SJSA1 (cell line): ENCODE results near the gene ELF3. TPM values are rescaled to one million over a fixed set of nuclear protein-coding genes. Genes with fewer than 3 reads are reported as not detected.
"Not testable (repeated sequence)": the region's sequence is repeated elsewhere in the genome, so short reads cannot be mapped to it uniquely, and the experiment has no call there.

Experiments
- DNase-seq, 2 experiments: peaks; one replicate each; pipeline ENCODE4 v3.0.0-alpha.2; 2015 to 2020; ENCODE audit warnings: low spot score in 2 of 2, low read depth in 1 of 2
- H3K27ac ChIP-seq: fragments of 250-450 bp; sonication (Bioruptor Pico); 2 replicates; pipeline ENCODE4 v1.5.1; 2020; ENCODE audit warnings: mild to moderate bottlenecking, moderate library complexity
- H3K27me3 ChIP-seq: fragments of 250-450 bp; sonication (Bioruptor Pico); replicated peaks from 2 replicates; pipeline ENCODE4 v1.5.1; 2020; ENCODE audit warnings: mild to moderate bottlenecking, moderate library complexity
- H3K36me3 ChIP-seq: fragments of 250-450 bp; sonication (Bioruptor Pico); 2 replicates; pipeline ENCODE4 v1.5.1; 2020; ENCODE audit warnings: mild to moderate bottlenecking
- H3K4me1 ChIP-seq: fragments of 250-450 bp; sonication (Bioruptor Pico); replicated peaks from 2 replicates; pipeline ENCODE4 v1.6.1; 2021; ENCODE audit warnings: mild to moderate bottlenecking
- H3K4me3 ChIP-seq: fragments of 250-450 bp; sonication (Bioruptor Pico); 2 replicates; pipeline ENCODE4 v1.5.1; 2020; ENCODE audit warnings: mild to moderate bottlenecking
- H3K9me3 ChIP-seq: fragments of 250-450 bp; sonication (Bioruptor Pico); replicated peaks from 2 replicates; pipeline ENCODE4 v1.5.1; 2020; ENCODE audit warnings: mild to moderate bottlenecking
- total RNA-seq: library from RNA; depleted of rRNA; stranded (reverse); fragments of >200 nt; shearing (Covaris generic); gene quantifications from 2 replicates; pipeline ENCODE4 v1.2.3, GENCODE V29; 2014

ELF3 gene
- total RNA-seq, 1 experiment from 2014 or later: 0.05 TPM

GRCh38 chr1:202034149-202034682 is 23.8 kb downstream of the ELF3 start:
- no peaks in the 10 kb centered on the region for H3K27me3 ChIP-seq
- H3K4me1 ChIP-seq: peaks cover 45% of the 10 kb centered on the region
- DNase-seq: no peak
- peak overlapping the region; percentile 72 for H3K27ac ChIP-seq
- no peak overlapping the region for H3K4me3 ChIP-seq
- no peaks in the 10 kb centered on the region for H3K9me3 ChIP-seq
- H3K36me3 ChIP-seq: no peaks in the 10 kb centered on the region

DNA sequence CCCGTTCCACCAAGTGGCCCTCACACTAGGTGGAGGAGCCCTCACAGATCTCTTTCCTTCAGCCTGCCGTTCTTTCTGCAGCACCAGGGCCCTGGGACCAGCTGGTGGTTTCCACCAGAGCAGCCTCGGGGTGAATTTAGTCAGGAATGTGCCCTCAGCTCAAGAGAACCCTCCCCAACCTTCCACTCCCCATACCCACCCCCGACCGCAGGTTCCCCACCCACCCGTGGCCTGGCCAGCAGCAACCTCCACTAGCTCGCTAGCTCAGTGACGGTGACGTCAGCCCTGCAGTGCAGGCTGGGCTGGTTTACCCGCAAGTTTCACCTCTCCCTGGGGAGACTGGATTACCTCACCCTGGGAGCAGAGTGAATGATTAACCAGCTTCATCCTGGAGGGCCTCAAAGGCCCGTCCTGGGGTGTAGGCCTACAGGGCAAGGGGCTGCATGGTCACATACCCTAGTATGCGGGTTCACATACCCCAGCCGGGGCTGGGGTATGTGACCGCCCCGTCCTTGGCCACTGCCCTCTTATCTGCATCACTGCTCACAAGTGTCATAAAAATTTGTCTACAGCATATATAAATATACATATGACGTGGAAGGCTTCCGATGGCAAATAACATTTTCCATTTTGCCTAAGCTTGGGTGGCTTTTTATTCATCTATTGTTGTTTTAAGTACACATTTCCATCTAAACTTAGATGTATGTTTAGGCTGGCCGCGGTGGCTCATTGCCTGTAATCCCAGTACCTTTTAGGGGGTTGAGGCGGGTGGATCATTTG is 24.5 kb downstream of the ELF3 start:
- peaks cover 38% of the 10 kb centered on the region for H3K4me1 ChIP-seq
- peak; percentile 99 for DNase-seq
- no peaks in the 10 kb centered on the region for H3K9me3 ChIP-seq
- H3K36me3 ChIP-seq: no peaks in the 10 kb centered on the region
- no peaks in the 10 kb centered on the region for H3K27me3 ChIP-seq
- peak overlapping the region; percentile 72 for H3K27ac ChIP-seq
- H3K4me3 ChIP-seq: no peak overlapping the region

DNA sequence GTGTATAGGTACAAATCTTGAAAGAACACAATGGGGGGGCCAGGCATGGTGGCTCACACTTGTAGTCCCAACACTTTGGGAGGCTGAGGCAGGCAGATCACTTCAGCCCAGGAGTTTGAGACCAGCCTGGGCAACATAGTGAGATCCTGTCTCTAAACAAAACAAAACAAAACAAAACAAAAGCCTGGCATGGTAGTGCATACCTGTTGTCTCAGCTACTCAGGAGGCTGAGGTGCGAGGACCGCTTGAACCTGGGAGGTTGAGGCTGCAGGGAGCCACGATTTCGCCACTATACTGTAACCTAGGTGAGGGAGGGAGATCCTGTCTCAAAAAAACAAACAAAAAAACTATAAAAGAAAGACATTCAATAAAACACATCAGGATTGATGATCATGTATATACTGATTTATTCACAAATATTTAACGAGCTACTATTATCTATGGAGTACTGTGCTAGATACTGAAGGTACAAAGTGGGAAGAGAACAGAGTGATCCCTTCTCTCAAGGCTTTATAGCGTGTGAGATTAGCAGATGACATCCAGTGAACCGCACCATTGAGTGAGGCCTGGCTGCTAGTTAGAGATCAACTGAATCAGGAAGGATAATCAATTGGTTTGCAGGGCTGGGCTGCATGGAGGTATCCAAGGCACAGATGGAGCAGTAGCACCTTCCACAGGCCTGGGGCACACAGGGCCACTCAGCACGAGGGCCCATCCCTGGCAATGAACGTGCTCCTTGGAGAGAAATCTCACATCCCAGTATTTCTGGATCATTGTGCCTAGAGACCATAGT is 26.4 kb downstream of the ELF3 start:
- no peaks in the 10 kb centered on the region for H3K36me3 ChIP-seq
- peak overlapping the region; percentile 27 for H3K27ac ChIP-seq
- no peak overlapping the region for H3K4me3 ChIP-seq
- no peaks in the 10 kb centered on the region for H3K9me3 ChIP-seq
- H3K4me1 ChIP-seq: peaks cover 35% of the 10 kb centered on the region
- H3K27me3 ChIP-seq: no peaks in the 10 kb centered on the region
- no peak for DNase-seq

GRCh38 chr1:202037706-202038296 is 27.4 kb downstream of the ELF3 start:
- no peak overlapping the region for H3K4me3 ChIP-seq
- H3K27me3 ChIP-seq: no peaks in the 10 kb centered on the region
- H3K9me3 ChIP-seq: no peaks in the 10 kb centered on the region
- peaks cover 35% of the 10 kb centered on the region for H3K4me1 ChIP-seq
- no peak for DNase-seq
- no peak overlapping the region for H3K27ac ChIP-seq
- no peaks in the 10 kb centered on the region for H3K36me3 ChIP-seq

- no peaks in the 10 kb centered on the region for H3K9me3 ChIP-seq
Observed at GRCh38 chr1:202038688-202039346, 28.4 kb downstream of the ELF3 start.

GRCh38 chr1:202045705-202046104 is 35.3 kb downstream of the ELF3 start:
- H3K9me3 ChIP-seq: no peaks in the 10 kb centered on the region
- H3K27ac ChIP-seq: no peak overlapping the region
- no peak overlapping the region for H3K4me3 ChIP-seq
- H3K27me3 ChIP-seq: no peaks in the 10 kb centered on the region
- no peak for DNase-seq
- H3K4me1 ChIP-seq: peaks cover 13% of the 10 kb centered on the region
- H3K36me3 ChIP-seq: no peaks in the 10 kb centered on the region

More at GRCh38 chr1:202038688-202039346, 28.4 kb downstream of the ELF3 start:
- no peak for DNase-seq
- H3K4me1 ChIP-seq: peaks cover 32% of the 10 kb centered on the region
- H3K27ac ChIP-seq: no peak overlapping the region
- no peak overlapping the region for H3K4me3 ChIP-seq
- H3K27me3 ChIP-seq: no peaks in the 10 kb centered on the region
- H3K36me3 ChIP-seq: no peaks in the 10 kb centered on the region

DNA sequence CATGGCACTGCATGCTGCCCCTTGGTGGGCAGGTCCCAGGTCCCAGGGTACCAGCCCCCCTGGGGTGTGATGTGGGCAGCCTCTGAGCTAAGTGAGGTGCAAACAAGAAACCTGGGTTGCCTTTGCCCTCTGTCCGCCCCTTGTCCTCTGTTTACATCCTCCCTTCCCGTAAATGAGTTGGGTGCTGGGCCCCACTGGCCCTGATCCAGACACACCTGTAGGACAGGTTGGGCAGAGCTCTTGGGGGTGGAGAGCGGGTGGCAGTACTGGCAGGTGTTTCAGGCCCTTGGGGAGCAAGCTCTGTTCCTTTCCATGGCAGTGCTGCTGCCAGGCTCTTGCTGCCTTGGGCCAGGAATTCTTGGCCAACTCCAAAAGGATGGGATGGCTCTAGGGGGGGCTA is 35.8 kb downstream of the ELF3 start:
- Histone ChIP-seq H3K27me3 (no peaks in the 10 kb centered on the region), H3K4me3 (no peak overlapping the region), H3K9me3 (no peaks in the 10 kb centered on the region), H3K36me3 (no peaks in the 10 kb centered on the region), H3K27ac (no peak overlapping the region), H3K4me1 (peaks cover 13% of the 10 kb centered on the region)
- DNase-seq: no peak

GRCh38 chr1:202046748-202047708 is 36.6 kb downstream of the ELF3 start:
- no peak overlapping the region for H3K27ac ChIP-seq
- H3K4me1 ChIP-seq: peaks cover 13% of the 10 kb centered on the region
- H3K9me3 ChIP-seq: no peaks in the 10 kb centered on the region
- no peak for DNase-seq
- no peaks in the 10 kb centered on the region for H3K36me3 ChIP-seq
- no peak overlapping the region for H3K4me3 ChIP-seq
- no peaks in the 10 kb centered on the region for H3K27me3 ChIP-seq

DNA sequence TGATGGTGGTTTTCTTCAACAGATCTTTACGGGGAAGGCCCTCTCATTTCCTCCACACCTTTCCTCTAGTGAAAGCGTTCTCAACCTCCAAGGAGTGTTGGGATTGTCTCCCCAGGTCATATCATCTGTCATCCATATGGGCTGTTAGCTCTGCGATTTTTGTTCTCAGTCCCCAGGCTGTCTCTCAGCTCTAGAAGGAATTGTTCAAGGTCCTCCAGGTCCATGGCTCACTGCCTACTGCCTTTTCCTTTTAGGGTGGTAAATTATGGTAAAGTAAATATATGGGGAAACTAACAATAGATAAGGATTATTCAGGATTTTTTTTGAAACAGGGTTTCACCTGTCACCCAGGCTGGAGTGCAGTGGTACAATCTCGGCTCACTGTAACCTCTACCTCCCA is 37.6 kb downstream of the ELF3 start:
- no peaks in the 10 kb centered on the region for H3K36me3 ChIP-seq
- H3K4me3 ChIP-seq: no peak overlapping the region
- H3K9me3 ChIP-seq: no peaks in the 10 kb centered on the region
- peaks cover 13% of the 10 kb centered on the region for H3K4me1 ChIP-seq
- no peak for DNase-seq
- H3K27me3 ChIP-seq: no peaks in the 10 kb centered on the region
- no peak overlapping the region for H3K27ac ChIP-seq

GRCh38 chr1:202049129-202049528 is 38.7 kb downstream of the ELF3 start:
- DNase-seq: no peak
- Histone ChIP-seq H3K27me3 (no peaks in the 10 kb centered on the region), H3K9me3 (no peaks in the 10 kb centered on the region), H3K36me3 (no peaks in the 10 kb centered on the region), H3K27ac (no peak overlapping the region), H3K4me3 (no peak overlapping the region), H3K4me1 (peaks cover 13% of the 10 kb centered on the region)

DNA sequence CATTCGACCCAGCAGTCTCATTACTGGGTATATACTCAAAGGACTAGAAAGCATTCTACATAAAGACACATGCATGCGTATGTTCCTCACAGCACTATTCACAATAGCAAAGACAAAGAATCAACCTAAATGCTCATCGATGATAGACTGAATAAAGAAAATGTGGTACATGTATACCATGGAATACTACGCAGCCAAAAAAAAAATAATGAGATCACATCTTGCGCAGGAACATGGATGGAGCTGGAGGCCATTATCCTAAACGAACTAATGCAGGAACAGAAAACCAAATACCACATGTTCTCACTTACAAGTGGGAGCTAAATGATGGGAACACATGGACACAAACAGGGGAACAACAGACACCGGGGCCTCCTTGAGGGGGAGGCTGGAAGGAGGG is 43.7 kb downstream of the ELF3 start:
- H3K4me3 ChIP-seq: no peak overlapping the region
- DNase-seq: no peak
- H3K27ac ChIP-seq: no peak overlapping the region
- H3K27me3 ChIP-seq: no peaks in the 10 kb centered on the region
- no peaks in the 10 kb centered on the region for H3K36me3 ChIP-seq
- peaks cover 27% of the 10 kb centered on the region for H3K4me1 ChIP-seq
- H3K9me3 ChIP-seq: no peaks in the 10 kb centered on the region

GRCh38 chr1:202054673-202055072 is 44.3 kb downstream of the ELF3 start:
- H3K4me1 ChIP-seq: peaks cover 33% of the 10 kb centered on the region
- not testable (repeated sequence) for H3K9me3 ChIP-seq, H3K36me3 ChIP-seq, H3K4me3 ChIP-seq, H3K27ac ChIP-seq, DNase-seq, H3K27me3 ChIP-seq
